Jurkat, Clone E6-1 (cell line): ENCODE measurements around the gene CD46.
"Not testable (repeated sequence)": the region's sequence is repeated elsewhere in the genome, so short reads cannot be mapped to it uniquely, and the experiment has no call there.

Experiments used
- DNase-seq: peaks from one replicate; pipeline ENCODE4 v3.0.0-alpha.2; 2011; ENCODE audit warnings: low read depth, low spot score
- H3K4me3 ChIP-seq: 2 replicates; pipeline ENCODE4 v1.5.1; 2011; ENCODE audit warnings: mild to moderate bottlenecking, low read length, control low read depth, moderate library complexity

CD46 gene

DNA sequence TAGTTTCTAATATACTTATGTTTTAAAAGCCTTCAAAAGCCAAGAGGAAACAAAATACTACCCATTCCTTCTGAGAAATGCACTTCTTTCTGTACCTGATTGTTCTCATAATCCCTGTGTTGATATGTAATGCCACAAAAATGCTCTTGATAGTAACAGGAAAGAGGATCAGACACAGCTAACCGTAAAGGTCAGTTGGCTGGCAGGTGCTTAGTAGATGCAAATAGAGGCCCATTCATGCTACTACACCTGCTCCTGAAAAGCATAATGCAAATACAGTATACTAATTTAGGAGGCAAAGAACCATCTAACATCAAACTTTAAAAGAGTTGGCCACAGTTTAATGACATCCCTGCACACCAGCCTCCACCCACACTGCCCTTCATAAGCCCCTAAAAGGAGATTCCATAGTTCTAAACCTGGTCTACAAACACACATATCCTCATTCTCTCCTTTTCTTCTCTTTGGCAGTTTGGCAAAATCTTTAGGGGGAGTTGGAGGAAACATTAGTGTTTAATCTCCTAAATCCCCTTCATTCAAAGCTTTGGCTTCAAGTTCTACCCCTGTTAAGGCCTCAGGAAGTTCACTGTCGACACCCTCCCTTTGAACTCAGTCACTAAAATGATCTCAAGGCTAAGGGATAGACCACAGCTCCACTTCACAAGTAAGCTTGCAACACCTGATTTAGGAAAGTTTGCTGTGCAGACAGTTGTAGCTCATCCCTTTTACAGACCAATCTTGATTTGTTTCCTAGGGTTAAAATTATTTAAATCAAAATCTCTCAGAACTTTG is 2.9 kb upstream of the CD46 start:
- H3K4me3 ChIP-seq = peak overlapping the region; percentile 20
- peak; percentile 93 for DNase-seq

DNA sequence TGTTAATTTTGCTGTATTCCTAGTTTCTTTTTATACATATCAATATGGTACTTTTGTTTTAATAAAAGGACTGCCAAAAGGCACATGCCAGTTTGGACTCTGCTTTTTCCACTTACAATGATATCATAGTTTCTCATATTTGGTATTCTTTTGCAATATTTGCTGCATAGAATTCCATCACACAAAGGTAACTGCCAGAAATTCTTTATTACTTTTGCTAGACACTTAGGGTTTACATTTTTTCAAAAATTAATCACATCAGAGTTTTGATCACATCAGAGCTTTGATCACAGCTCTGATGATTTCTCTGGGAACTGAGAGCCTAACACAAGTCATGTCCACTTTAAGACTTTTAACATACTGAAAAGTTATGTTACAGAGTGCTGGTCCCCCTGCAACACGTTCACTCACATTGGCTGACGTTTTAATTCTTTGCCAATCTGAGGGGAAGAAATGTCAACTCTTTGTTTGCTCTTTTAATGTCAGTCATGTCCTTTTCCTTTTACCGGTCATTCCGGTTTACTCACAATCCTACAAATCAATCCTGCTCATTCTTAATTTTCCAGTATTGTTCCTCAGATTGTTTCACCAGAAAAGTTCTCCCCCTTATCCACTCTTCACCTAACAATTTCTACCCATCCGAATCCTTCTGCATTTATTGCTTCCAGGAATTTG is 1.1 kb upstream of the CD46 start:
- peak overlapping the region; percentile 76 for H3K4me3 ChIP-seq
- no peak for DNase-seq

DNA sequence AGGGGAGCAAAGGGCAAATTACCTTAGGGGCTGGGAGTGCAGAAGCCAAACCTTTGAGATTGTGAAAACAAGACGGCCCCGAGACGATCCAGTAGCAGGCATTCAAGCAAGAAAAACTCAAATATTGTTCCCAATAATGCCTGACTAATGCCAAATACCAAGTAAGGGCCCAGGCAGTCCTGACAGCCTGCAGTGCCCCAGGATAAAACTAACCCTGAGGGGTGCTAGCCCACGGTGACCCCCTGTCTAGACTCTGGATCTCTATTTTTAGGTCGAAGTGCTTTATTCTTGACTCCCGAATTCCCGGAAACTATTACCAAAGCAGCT is 428 bp upstream of the CD46 start:
- DNase-seq = not testable (repeated sequence)

DNA sequence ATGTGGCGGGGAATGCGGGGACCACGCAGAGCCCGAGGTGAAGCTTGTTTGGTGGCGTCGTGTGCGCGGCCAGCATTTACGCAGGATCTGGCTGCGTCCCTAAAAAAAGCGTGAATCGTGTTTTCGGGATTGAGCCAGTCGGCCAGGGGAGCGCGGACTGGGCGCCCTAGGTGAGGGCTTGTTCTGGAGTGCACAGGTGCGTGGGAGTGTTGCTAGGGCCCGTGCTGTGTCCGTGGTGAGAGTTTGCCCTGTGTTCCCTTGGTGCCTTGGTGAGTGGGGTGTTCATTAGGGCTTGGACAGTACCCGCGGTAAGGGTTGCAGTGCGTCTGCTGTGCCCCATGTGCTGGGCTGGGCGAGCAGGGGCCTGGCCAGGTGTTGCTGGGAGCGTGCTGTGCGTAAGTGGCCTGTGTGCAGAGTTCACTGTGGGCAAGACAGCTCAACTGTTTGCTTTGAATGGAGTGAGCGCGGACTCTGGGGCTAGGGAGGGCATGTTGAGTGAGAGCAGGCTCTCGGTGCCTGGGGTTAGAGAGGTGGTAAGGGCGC is 673 bp downstream of the CD46 start:
- DNase-seq = no peak
- peak overlapping the region; percentile 76 for H3K4me3 ChIP-seq

More for the DNA sequence above, 428 bp upstream of the CD46 start:
- peak overlapping the region; percentile 76 for H3K4me3 ChIP-seq

DNA sequence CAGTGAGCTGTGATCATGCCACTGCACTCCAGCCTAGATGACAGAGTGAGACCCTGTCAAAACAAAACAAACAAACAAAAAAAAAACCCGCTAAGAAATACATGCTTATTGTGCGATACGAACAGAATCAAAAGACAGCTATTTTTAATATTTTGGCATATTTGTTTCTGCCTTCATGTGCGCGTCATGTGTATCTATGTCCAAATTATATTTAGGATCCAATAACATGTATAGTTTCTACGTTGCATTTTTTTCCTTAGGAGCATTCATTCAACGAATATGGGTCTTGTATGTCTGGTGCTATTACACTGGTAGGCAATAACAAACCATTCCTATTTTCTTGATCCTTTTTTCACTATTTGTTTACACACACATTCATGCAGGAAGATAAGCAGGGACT is 1.8 kb downstream of the CD46 start:
- DNase-seq = no peak
- peak overlapping the region; percentile 76; the same call in 1 of the 2 replicates for H3K4me3 ChIP-seq

DNA sequence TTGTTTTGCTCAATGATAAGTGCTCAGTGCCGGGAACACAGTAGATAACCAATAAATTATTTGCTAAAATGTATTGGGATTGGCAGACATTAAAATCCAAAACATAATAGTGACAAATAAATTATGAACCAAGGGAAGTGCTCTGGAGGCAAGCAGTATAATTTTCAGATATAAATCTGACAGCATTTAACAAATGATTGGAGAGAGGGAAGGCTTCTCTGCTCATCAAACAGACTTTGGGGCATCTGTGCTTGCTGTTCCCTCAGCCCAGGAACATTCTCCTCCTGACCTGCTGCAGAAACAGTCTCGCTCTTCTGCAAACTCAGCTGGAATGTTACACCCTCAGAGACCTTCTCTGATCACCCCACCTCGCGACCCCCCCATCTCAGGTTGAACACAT is 2.2 kb downstream of the CD46 start:
- no peak overlapping the region for H3K4me3 ChIP-seq

DNA sequence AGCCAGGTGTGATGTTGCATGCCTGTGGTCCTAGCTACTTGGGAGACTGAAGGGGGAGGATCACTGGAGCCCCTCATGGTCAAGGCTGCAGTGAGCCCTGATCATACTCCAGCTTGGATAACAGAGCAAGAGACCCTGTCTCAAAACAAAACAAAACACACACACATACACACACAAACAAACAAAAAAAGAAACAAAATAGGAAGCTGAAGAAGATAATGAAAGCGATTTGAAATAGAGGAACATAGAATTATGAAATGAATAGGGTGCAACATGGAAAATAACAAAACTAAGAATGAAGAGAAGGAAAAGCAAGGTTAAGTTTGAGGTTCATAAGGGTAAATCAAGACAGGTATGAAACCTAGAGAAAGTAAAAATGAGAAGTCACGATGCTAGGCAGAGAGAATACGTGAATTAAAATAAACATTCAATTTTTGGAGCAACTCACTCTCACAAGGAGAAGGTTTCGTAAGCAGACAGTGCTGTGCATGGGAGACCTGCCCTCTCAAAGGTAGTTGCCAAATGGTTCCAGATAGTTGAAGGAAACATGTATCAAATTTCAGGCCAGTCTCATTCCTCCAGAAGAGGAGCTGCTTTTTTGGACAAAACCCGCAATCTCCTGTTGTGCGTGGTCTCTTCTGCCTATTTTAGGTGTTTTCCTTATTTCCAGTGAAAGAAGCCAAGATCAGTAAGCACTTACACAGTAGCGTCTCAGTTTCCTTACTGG is 3.3 kb downstream of the CD46 start:
- DNase-seq = no peak

More for the DNA sequence above, 2.2 kb downstream of the CD46 start:
- DNase-seq = no peak

DNA sequence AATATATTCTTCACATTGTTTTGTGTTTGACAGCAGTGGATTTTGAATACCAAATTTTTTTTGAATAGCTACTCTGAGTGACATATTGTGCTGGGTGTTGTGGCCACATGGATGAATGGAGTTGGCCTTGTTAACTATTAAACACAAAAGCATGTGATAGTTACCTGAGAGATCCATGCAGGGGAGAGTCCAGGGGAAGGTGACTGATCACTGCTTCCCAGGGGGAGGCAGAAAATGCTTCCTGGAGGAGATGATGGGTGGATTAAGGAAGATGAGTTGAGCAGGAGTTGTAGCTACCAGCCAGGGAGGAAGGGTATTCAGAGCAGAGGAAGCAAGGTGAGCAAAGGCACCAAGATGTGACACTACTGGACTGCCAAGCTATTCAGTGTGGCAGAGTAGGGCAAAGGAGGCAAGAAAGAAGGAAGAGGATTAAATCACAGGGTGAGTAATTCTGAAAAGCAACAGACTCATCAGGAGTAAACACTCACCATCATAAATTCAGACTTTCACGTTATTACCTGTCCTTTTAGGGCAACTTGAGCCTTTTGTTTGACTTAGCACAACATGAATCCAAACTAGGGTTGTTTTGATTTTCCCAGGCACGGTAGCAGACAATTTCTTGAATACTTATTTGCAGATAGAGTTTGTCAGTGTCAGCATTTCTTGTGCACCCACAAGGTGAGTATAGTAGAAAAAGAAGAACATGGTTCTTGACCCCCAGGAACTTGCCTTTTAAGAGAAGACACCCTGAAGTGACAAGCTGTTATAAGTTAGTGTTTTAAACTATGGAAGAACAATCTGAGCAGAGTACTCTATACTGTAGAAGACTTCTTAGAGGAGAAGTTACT is 4.2 kb downstream of the CD46 start:
- H3K4me3 ChIP-seq = no peak overlapping the region
- no peak for DNase-seq

More for the DNA sequence above, 3.3 kb downstream of the CD46 start:
- H3K4me3 ChIP-seq = no peak overlapping the region

DNA sequence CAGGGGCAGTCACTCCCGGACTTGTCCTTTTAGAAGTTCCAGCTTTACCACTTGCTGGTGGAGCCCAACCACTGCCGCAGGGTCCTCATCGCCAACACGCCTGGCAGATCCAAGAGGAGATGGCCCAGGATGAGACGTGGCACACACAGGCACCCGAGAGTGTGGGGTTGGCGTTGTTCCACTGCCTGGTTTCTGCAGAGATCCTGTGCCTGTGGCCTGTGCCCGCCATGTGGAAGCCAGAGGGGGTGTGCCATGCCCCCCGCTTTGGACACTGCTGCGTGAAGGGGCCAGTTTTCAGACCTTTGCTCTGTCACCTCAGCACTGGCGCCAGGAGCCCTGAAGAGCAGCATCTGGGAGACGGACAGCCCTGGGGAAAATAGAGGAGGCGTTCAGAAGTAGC is 10.8 kb downstream of the CD46 start:
- no peak overlapping the region for H3K4me3 ChIP-seq
- no peak for DNase-seq

DNA sequence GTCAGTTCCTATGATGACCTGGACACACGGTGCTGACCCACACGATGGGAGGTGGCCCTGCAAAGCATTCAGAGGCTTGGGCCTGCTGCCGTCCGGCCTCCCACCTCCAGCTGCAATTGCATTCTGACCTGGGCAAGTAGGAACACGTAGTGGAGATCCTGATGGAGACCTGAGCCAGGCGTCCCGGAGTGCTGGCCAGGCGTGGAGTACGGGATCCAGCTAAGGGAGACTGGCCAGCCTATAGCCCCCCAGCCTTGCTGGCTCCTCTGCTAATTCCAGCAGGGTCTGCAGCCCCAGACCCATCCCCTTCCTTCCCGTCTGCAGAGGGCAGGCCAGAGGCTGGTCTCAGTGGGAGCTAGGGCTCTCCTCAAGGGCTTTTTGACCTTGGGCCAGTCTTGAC is 11.2 kb downstream of the CD46 start:
- DNase-seq = no peak
- no peak overlapping the region for H3K4me3 ChIP-seq

DNA sequence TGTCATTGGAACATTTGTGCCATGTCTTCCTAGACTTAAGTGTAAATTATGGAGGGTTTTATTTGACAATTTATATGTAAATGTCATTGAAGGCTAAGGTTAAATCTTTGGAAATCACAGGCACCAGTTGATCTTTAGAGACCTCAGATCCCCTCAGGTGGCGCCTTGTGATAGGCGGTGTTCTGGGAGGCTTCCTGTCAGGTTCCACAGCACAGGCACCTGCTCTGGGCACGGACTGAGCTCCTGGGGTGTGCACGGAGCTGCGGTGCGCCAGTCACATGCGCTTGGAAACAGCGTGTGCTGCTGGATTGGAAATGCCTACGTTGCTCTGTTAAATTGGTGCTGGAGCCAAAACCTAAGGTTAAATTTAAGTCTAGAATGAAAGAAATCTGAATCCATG is 12.1 kb downstream of the CD46 start:
- no peak overlapping the region for H3K4me3 ChIP-seq
- no peak for DNase-seq

DNA sequence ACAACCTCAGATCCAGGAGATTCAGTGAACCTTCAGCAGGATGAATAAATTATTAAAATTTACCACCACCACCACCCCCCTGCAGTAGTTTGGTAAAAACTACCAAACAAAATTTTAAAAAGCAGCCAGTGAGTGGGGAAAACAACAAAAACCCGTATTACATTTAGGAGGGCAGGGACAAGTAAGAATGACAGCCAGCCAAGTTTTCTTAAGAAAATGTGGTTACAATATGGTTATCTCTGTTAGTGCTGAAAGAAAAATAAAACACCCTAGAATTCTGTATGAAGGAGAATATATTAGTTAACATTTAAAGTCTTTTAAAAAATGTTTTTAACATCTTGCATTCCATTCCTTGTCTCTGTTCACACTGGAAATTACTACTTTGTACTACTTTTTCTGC is 14.7 kb downstream of the CD46 start:
- no peak for DNase-seq
- H3K4me3 ChIP-seq = no peak overlapping the region

DNA sequence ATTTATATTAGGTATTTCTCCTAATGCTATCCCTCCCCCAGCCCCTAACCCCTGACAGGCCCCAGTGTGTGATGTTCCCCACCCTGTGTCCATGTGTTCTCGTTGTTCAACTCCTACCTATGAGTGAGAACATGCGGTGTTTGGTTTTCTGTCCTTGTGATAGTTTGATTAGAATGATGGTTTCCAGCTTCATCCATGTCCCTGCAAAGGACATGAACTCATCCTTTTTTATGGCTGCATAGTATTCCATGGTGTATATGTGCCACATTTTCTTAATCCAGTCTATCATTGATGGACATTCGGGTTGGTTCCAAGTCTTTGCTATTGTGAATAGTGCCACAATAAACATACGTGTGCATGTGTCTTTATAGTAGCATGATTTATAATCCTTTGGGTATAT is 18.7 kb downstream of the CD46 start:
- DNase-seq, H3K4me3 ChIP-seq: not testable (repeated sequence)

DNA sequence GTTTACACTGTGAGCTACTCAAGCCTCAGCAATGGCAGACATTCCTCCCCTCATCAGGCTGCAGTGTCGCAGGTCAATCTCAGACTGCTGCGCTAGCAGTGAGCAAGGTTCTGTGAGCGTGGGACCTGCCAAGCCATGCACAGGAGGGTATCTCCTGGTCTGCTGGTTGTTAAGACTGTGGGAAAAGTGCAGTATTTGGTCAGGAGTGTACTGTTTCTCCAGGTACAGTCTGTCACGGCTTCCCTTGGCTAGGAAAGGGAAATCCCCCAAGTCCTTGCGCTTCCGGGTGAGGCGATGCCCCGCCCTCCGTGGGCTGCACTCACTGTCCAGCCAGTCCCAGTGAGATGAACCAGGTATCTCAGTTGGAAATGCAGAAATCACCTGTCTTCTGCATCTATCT is 24.2 kb downstream of the CD46 start:
- H3K4me3 ChIP-seq, DNase-seq: not testable (repeated sequence)

DNA sequence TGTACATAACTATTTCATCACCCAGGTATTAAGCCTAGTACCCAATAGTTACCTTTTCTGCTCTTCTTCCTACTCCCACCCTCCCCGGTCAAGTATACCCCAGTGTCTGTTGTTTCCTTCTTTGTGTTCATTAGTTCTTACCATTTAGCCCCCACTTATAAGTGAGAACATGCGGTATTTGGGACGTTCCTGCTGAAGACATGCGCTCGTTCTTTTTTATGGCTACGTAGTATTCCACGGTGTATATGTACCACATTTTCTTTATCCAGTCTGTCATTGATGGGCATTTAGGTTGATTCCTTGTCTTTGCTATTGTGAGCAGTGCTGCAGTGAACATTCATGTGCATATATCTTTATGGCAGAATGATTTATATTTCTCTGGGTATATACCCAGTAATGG is 25.6 kb downstream of the CD46 start:
- DNase-seq, H3K4me3 ChIP-seq: not testable (repeated sequence)

DNA sequence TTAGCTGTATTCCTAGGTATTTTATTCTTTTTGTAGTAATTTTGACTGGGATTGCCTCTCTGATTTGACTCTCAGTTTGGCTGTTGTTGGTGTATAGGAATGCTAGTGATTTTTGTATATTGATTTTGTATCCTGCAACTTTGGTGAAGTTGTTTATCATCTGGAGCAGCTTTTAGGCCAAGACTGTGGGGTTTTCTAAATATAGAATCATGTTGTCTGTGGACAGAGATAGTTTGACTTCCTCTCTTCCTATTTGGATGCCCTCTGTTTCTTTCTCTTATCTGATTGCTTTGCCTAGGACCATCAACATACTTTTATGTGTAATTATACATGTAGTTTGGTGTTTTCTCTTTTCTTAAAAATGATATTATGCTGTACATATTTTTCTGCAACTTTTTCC is 27.2 kb downstream of the CD46 start:
- DNase-seq = no peak
- H3K4me3 ChIP-seq = no peak overlapping the region

DNA sequence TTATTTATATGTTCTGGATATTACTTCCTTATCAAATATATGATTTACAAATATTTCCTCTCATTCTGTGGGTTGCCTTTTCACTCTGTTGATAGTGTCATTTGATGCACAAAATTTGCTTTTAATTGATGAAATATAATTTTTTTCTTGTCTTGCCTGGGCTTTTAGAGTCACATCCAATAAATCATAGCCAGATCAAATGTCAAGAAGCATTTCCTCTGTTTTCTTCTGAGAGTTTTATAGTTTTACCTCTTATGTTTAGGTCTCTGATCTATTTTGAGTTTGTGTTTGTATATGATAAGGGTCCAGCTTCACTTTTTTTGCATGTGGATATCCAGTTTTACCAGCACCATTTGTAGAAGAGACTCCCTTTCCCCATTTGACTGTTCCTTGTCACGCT is 29.5 kb downstream of the CD46 start:
- H3K4me3 ChIP-seq = no peak overlapping the region
- no peak for DNase-seq

DNA sequence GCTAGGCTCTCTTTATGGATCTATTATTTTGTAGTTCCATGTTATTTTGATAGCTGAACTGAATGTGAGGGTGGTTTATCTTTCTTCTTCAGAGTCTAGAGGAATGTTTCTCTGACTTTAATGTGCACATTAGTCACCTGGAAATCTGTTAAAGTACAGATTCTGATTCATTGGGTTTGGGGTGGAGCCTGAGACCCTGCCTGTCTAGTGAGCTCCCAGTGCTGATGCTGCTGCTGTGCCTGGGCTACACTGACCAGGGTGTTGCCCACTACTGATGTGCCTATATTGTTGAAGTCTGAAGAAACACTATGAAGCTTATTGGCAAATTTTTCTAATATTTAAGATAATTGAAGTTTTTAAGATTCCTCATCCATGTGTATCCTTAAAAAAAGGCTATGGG is 35.9 kb downstream of the CD46 start:
- H3K4me3 ChIP-seq = no peak overlapping the region
- no peak for DNase-seq

DNA sequence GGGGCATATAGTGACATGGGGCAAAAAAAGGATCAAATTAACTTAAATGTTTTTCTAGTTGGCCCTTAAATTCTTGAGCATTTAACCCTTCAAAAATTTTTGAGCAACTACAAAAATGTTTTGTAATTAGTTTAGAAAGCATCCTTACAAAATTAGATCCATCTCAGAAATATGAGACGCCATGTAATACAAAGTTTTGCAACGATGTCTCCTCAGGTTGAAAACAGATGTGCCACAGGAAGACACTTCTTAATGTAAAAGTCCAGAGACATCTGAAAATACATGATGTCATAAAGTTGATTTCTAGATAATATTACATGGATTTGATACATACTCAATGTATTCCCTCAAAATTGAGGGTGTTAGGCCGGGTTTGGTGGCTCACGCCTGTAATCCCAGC is 37.5 kb downstream of the CD46 start:
- no peak for DNase-seq
- H3K4me3 ChIP-seq = no peak overlapping the region
